Measurements from ENCODE around the gene METTL23.
"Not testable (repeated sequence)": the region's sequence is repeated elsewhere in the genome, so short reads cannot be mapped to it uniquely, and the experiment has no call there.

METTL23 gene

DNA sequence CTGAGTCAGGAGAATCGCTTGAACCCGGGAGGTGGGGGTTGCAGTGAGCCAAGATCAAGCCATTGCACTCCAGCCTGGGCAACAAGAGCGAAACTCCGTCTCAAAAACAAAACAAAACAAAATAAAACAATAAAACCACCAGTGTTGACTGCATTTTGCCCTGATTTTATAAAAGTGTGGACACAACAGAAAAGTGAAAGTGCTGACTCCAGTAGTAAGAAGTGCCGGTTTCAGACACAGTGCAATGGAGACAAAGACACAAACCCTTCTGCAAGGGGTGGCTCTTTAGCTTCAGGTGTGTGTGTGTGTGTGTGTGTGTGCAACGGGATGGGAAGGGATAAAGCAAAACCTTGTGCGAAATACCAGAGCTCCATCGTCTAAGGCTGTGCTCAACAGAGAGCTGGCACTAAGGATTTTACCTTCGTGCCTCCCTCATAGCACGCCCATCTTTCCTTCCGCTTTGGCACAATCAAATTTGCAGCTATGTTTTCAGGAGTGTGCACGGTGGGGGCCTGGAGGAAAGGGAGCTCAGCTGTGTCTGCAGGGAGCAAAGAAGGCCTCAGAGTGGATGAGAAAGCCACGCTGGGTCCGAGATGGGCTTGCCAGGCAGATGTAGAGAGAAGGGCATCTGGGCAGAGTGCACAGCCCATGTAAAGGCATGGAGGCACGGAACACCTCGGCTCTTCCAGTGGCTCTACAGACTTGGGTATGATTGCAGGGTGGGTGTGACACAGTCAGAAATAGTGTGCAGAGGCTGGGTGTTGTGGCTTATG is 31.4 kb upstream of the METTL23 start:
- no peak for DNase-seq

DNA sequence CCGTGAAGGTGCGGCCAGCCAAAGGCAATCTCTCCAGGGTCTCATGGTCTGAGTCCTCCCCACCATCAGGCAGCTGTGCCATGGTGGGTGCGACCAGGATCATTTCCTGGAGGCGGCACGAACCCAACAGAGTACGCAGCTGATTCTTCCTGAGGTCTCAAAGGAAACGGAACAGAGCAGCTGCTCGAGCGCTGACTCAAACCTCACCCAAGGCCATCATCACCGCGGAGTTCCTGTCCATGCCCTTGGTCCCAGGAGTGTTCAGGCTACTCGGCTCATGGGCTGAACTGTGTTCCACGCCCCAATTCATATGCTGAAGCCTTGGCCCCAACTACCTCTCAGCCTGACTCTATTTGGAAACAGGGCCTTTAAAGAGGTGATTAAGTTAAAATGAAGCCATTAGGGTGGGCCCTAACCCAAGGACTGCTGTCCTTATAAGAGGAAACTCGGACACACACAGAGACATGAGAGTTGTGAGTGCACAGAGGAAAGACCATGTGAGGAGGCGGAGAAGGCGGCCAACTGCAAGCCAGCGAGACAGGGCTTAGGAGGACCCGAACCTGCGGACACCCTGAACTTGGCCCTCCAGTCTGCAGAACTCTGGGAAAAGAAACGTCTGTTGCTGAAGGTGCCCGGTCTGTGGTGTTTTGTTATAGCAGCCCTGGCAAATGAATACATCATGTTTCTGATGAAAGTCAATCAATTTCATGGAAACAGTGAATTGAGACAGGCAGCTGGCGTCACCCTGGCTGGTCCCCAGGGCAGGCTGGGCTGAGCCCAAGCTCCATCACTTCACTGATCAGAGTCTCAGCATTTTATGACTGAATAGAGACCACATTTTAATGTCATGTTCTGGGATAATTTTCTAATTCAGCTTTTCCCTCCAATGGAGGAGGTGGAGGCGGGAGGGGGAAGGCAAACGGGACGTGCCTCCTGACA is 29.6 kb upstream of the METTL23 start:
- DNase-seq: no peak

- no peak for DNase-seq
These were observed 28.8 kb upstream of the METTL23 start for GRCh38 chr17:76697702-76698465.

DNA sequence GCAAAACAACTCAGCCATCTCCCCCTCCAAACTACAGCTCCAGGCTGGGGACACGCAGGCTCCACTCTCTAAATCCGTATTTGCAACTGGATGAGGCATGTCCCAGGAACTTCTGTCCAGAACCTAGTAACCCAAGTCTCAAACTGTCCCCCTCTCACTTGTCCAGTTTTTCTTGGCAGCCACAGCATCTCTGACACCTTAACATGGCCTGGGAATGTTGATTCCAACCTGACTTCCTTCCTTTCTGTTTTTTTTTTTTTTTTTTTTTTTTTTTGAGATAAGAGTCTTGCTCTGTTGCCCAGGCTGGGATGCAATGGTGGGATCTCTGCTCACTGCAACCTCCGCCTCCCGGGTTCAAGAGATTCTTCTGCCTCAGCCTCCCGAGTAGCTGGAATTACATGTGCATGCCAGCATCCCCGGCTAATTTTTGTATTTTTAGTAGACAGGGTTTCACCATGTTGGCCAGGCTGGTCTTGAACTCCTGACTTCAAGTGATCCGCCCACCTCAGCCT is 28.1 kb upstream of the METTL23 start:
- DNase-seq: not testable (repeated sequence)

- peak; percentile 49 for DNase-seq
These were observed 26.4 kb upstream of the METTL23 start for GRCh38 chr17:76700270-76700616.

GRCh38 chr17:76700617-76701470 is 25.8 kb upstream of the METTL23 start:
- no peak for DNase-seq

- DNase-seq: no peak
These were observed 25.1 kb upstream of the METTL23 start for GRCh38 chr17:76701471-76701967.

- no peak for DNase-seq
These were observed 24.6 kb upstream of the METTL23 start for GRCh38 chr17:76702076-76702475.

DNA sequence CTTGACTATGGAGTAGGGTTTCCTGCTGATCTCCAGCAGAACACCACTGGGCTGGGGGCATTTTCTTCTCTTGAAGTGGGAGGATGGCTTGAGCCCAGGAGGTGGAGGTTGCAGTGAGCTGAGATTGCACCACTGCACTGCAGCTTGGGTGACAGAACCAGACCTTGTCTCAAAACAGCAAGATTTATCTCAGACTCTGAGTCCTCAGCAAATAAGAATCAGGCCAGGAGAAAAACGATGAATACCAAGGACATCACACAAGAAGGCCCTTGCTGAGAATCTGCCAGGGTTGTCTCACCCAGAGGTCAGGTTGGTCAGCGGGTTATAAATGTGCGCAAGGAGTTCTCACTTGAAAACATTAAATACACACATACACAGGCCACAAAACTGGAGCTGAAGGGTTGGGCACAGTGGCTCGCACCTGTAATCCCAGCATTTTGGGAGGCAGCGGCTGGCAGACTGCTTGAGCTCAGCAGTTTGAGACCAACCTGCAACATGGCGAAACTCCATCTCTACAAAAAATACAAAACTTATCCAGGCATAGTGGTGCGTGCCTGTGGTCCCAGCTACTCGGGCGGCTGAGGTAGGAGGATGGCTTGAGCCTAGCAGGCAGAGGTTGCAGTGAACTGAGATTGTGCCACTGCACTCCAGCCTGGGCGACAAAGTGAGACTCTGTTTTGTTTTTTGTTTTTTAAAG is 23.6 kb upstream of the METTL23 start:
- DNase-seq: no peak

- DNase-seq: no peak
These were observed 21.8 kb upstream of the METTL23 start for GRCh38 chr17:76704805-76705204.

GRCh38 chr17:76706817-76707216 is 19.8 kb upstream of the METTL23 start:
- DNase-seq: no peak

- DNase-seq: no peak
These were observed 18.4 kb upstream of the METTL23 start for GRCh38 chr17:76707985-76708807.

DNA sequence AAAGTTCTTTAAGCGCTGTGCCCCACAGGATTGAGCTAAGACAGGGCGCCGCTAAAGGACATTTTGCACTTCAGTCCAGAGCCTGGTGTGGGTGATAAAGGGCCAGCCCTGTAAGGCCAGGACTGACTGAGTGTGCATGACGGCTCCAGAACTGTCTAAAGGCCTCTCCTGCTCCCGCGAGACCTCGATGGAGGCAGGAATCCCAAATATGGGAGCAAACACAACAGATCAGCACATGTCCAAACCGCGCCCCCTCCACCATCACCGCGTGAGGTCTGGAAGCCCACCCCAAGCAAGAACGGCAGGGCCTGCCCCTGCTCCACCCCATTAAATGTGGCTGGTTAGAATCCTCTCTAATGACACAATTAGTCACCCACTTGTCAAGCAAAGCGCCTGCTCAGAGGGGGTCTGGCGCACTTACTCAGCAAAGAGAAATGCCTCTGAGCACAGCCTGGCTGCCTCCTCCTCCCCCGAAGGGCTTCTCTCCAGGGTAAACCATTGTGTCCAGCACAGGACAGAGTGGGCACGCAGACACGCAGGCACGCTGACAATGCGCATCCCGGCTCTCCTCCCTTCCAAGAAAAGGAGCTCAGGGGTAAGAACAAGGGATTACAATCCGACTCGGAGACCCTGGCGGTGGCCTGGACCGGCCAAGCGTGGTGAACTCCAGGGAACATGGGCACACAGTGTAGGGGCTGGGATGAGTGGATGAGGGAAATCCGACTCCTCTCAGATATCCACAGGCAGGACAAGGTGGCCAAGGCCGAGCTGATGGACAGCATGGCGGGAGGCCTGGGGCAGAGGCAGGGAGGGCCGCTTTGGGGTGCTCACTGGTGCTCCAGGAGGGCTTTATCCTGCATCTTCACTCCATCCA is 17.3 kb upstream of the METTL23 start:
- no peak for DNase-seq

GRCh38 chr17:76709951-76710862 is 16.4 kb upstream of the METTL23 start:
- not testable (repeated sequence) for DNase-seq

DNA sequence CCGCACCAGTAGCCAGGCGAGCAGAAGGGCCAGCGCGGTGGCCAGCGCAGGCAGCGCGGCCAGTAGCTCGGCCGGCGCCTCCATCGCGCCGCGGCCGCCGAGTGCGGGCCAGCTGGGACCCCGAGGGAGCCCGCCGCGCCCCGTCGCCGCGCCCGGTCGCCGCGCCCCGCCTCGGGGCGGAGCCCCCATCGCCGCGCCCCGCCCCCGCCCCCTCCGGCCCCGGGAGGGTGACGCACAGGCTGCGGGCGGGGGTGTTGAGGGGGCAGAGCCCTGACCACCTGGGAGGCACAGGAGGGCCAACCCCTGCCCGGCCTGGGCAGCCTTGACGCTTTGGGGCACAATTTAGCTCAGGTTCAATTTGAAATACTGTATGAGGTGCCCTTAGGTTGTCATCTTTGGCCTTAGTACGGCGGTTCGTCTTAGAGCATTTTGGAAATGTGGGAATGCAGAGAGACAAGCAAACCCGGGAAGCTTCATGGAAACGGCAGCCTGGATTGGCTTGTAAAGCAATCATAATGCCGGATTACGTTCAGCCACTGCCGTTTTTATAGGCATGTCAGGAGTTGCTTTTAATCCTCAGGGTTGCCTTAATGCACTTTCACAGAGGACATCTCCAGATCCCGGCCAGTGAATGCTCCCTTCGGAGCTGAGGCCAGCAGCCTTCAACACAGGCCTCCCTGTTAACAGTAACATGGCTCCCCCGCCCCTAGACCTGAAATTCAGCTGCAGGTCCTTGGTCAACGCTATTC is 15.6 kb upstream of the METTL23 start, which contains the start of gene MXRA7:
TSS of gene MXRA7 (minus strand) at position 103 of the 749 bp plus-strand sequence. CDS start at position 84, 19 bp downstream.
- DNase-seq: no peak

DNA sequence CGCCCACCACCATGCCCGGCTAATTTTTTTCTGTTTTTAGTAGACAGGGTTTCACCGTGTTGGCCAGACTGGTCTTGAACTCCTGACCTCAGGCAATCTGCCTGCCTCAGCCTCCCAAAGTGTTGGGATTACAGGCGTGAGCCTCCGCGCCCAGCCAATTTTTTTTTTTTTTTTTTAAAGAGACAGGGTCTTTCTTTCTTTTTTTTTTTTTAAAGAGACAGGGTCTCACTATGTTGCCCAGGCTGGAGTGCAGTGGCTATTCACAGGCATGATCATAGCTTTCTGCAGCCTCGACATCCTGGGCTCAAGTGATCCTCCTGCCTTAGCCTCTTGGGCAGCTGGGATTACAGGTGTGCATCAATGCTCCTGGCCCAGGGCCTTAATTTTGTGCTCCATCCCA is 14.3 kb upstream of the METTL23 start:
- DNase-seq: not testable (repeated sequence)

DNA sequence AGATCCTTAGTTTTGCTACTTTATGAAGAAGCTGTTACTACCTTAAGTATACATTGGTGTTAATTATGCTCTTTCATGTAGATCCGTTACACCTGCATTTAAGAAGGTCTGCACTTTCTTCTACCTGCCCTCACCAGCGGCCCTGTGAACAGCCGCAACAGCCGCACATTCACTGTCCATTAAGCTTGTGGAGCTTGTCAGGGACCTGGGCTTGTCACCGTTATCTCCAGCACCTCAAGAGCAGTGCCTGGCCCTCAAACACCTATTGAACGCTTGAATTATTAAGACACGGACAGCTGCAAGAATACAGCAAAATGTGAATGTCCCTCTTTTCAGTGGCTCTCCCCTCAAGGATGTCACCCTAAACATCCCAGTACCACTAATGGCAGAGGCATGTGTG is 12.9 kb upstream of the METTL23 start:
- DNase-seq: no peak

Data from DMS153 (cell line).